Breast epithelium (tissue), 4 donors: Measurements from ENCODE around the gene AATK. TPM values are rescaled to one million over a fixed set of nuclear protein-coding genes. Genes with fewer than 3 reads are reported as not detected.
A peak's percentile ranks its signal among the peaks of the same experiment; 100 is the strongest.

ENCODE experiments used
- DNase-seq, 2 donors: peaks; one replicate each; pipeline ENCODE4 v3.0.0-alpha.2; 2019; ENCODE audit warnings: low spot score in 2 of 2
- H3K27ac ChIP-seq, 2 donors: fragments of 200-600 bp; sonication (generic) in 1 of 2; one replicate each; pipeline ENCODE4 v1.5.1; 2016 to 2019; ENCODE audit warnings: mild to moderate bottlenecking in 1 of 2
- H3K27me3 ChIP-seq, 2 donors: fragments of 200-600 bp; sonication (generic) in 1 of 2; one replicate each; pipeline versions ENCODE4 v1.5.1 to v1.6.0; 2017 to 2019; ENCODE audit warnings: control low read depth in 1 of 2, mild to moderate bottlenecking in 1 of 2
- H3K36me3 ChIP-seq: fragments of 200-600 bp; one replicate; pipeline ENCODE4 v1.5.1; 2019
- H3K4me1 ChIP-seq, 2 donors: fragments of 200-600 bp; sonication (generic); one replicate each; pipeline ENCODE4 v1.5.1; 2016 to 2019; ENCODE audit warnings: control low read depth in 1 of 2
- H3K4me3 ChIP-seq, 3 donors: fragments of 200-600 bp; sonication (generic); 1 replicate in 2 of 3; 2 replicates in 1 of 3; pipeline ENCODE4 v1.5.1; 2016 to 2019; ENCODE audit warnings: mild to moderate bottlenecking in 3 of 3, moderate library complexity in 2 of 3
- H3K9me3 ChIP-seq, 2 donors: fragments of 200-600 bp; sonication (generic) in 1 of 2; one replicate each; pipeline ENCODE4 v1.5.1; 2016 to 2019; ENCODE audit warnings: control low read depth in 1 of 2
- CTCF ChIP-seq, 3 donors: fragments of 450-650 bp; IDR thresholded peaks; one replicate each; pipeline ENCODE4 v1.5.1; 2016 to 2017; ENCODE audit warnings: antibody characterized with exemption in 3 of 3, mild to moderate bottlenecking in 3 of 3, moderate library complexity in 3 of 3
- POLR2A ChIP-seq: fragments of 450-650 bp; IDR thresholded peaks from one replicate; pipeline ENCODE4 v1.6.1; 2016; ENCODE audit warnings: antibody characterized with exemption, mild to moderate bottlenecking, moderate library complexity
- POLR2AphosphoS5 ChIP-seq, 3 donors: sonication (generic); formaldehyde crosslinking; IDR thresholded peaks; one replicate each; pipeline ENCODE4 v1.6.1; 2017; ENCODE audit warnings: antibody characterized with exemption in 3 of 3
- intact Hi-C: fragments of 100-400 bp; cut with DNase I; formaldehyde crosslinking; loops from one replicate; pipeline ENCODE4 v1.15.1; 2023; ENCODE audit warnings: low total_unique reads
- total RNA-seq, 3 donors: library from RNA; depleted of rRNA; stranded (reverse); fragments of >200 nt; gene quantifications; one replicate each; pipeline ENCODE4 v1.1.0, GENCODE V29; 2016

The AATK gene
- total RNA-seq, 3 donors from 2014 or later: under 0.01 to 0.98 (median 0.73) TPM

DNA sequence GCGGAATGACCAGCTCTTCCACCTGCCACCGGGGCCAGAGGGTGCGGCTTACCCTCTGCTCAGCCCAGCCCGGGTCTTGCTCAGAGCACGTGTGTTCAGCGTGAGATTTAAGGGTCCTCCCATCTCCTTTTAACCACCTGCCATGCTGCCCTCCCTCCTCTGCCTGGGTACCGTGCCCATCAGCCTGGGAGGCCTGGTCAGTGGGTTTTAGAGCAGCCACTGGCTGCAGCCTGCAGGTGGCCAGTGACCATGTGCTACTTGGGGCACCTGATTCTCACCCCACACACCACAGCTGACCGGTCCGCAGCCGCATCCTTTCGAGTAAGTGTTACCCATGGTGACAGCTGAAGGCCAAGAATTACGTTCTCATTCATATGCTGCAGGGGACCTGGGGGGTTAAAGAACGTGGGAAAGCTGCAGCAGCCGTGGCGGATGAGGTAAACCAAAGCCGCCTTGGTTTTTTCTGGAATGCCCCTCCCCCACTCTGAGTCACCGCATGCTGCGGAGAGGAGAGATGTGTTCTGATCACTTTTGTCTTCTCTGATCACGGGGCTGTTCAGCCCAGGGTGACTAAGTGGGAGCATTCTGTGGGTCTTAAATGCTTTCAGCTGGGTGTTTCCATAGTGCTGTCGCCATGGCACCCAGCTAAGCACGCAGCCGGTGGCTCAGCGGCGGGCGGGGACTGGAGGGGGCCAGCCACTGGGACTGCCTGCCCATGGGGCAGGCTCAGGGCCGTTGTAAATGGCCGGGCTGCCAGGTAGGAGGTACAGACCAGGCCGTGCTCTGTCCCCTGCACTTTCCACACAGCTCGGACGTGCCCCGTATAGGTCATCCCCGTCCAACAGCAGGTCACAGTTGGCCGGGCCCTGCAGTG, 71.3 kb downstream of the AATK start:
- no peak for TF ChIP-seq POLR2A
- TF ChIP-seq POLR2AphosphoS5 (IDR thresholded peaks at IDR 0.05): peak in 1 of 3 donors; percentile 58
- peak in 1 of 3 donors; percentile 30 for TF ChIP-seq CTCF (IDR thresholded peaks at IDR 0.05)
- intact Hi-C loops: no loop called here
- H3K27ac ChIP-seq: peak overlapping the region; percentile 81 to 94
- H3K4me1 ChIP-seq: peaks cover 12 to 25% of the 10 kb centered on the region in 2 donors
- H3K4me3 ChIP-seq: peak overlapping the region in 1 of 3 donors; percentile 41
- no peaks in the 10 kb centered on the region for H3K36me3 ChIP-seq
- no peaks in the 10 kb centered on the region for H3K27me3 ChIP-seq
- no peaks in the 10 kb centered on the region for H3K9me3 ChIP-seq
- DNase-seq: peak; percentile 78 to 82

- H3K27me3 ChIP-seq: no peaks in the 10 kb centered on the region
- no peak for TF ChIP-seq CTCF (IDR thresholded peaks at IDR 0.05)
- TF ChIP-seq POLR2AphosphoS5 (IDR thresholded peaks at IDR 0.05): no peak
- TF ChIP-seq POLR2A: no peak
- H3K9me3 ChIP-seq: no peaks in the 10 kb centered on the region
- DNase-seq: no peak
- peak overlapping the region; percentile 81 to 94 for H3K27ac ChIP-seq
- intact Hi-C loops: no loop called here
- H3K4me1 ChIP-seq: peaks cover 12 to 25% of the 10 kb centered on the region in 2 donors
- H3K36me3 ChIP-seq: no peaks in the 10 kb centered on the region
- no peak overlapping the region for H3K4me3 ChIP-seq
Measured at GRCh38 chr17:81093619-81094508, 72.2 kb downstream of the AATK start.

- H3K36me3 ChIP-seq: no peaks in the 10 kb centered on the region
- no peak for TF ChIP-seq POLR2A
- TF ChIP-seq CTCF (IDR thresholded peaks at IDR 0.05): no peak
- no peak for TF ChIP-seq POLR2AphosphoS5 (IDR thresholded peaks at IDR 0.05)
- no peak overlapping the region for H3K27ac ChIP-seq
- H3K27me3 ChIP-seq: no peaks in the 10 kb centered on the region
- intact Hi-C loops: no loop called here
- H3K4me1 ChIP-seq: peaks cover 12 to 21% of the 10 kb centered on the region in 2 donors
- no peak overlapping the region for H3K4me3 ChIP-seq
- no peak for DNase-seq
- H3K9me3 ChIP-seq: no peaks in the 10 kb centered on the region
Measured at GRCh38 chr17:81092518-81093095, 73.4 kb downstream of the AATK start.

- intact Hi-C loops: loop anchor here (2.0 kb wide), 1 partner anchor 65 kb away; no protein-coding TSS in a partner anchor
- H3K4me1 ChIP-seq: peaks cover 10 to 15% of the 10 kb centered on the region in 2 donors
- H3K4me3 ChIP-seq: no peak overlapping the region
- H3K9me3 ChIP-seq: no peaks in the 10 kb centered on the region
- DNase-seq: no peak
- TF ChIP-seq POLR2A: no peak
- no peak for TF ChIP-seq CTCF (IDR thresholded peaks at IDR 0.05)
- no peak for TF ChIP-seq POLR2AphosphoS5 (IDR thresholded peaks at IDR 0.05)
- H3K27me3 ChIP-seq: no peaks in the 10 kb centered on the region
- no peak overlapping the region for H3K27ac ChIP-seq
- H3K36me3 ChIP-seq: no peaks in the 10 kb centered on the region
Measured at GRCh38 chr17:81091774-81092517, 74.1 kb downstream of the AATK start.
